ENCODE results near the gene ANKRD24.

ANKRD24 gene

GRCh38 chr19:4227771-4228170 is 45.3 kb downstream of the ANKRD24 start:
- Histone ChIP-seq H3K36me3 (ENCODE audit: control insufficient read depth, low read length) (no peaks in the 10 kb centered on the region), H3K4me1 (ENCODE audit: control insufficient read depth, low read length) (peaks cover 14% of the 10 kb centered on the region), H3K4me3 (ENCODE audit: low read length) (no peak overlapping the region), H3K4me2 (ENCODE audit: low read length) (no peak overlapping the region), H4K20me1 (ENCODE audit: control insufficient read depth, insufficient read depth, low read depth, low read length) (no peaks in the 10 kb centered on the region), H3K27ac (ENCODE audit: low read depth, low read length) (no peak overlapping the region), H3K79me2 (ENCODE audit: control insufficient read depth, low read length) (no peaks in the 10 kb centered on the region), H3K9me2 (replicated peaks; ENCODE audit: control insufficient read depth, low read length) (no peaks in the 10 kb centered on the region), H3K27me3 (ENCODE audit: control insufficient read depth, low read length) (peaks cover 48% of the 10 kb centered on the region), H3F3A (ENCODE audit: control insufficient read depth, insufficient read depth) (no peaks in the 10 kb centered on the region), H3K9me3 (ENCODE audit: control insufficient read depth, insufficient read depth, low read length) (no peaks in the 10 kb centered on the region)
- TF ChIP-seq CTCF (IDR thresholded peaks at IDR 0.05; ENCODE audit: low read depth, low read length, poor library complexity, severe bottlenecking) (no peak), EZH2phosphoT487 (IDR thresholded peaks at IDR 0.05; ENCODE audit: borderline replicate concordance, low read length) (0 out of 2 replicates have a peak, but pooled peaks have one; percentile 2)

GRCh38 chr19:4228765-4229178 is 46.3 kb downstream of the ANKRD24 start:
- peaks cover 11% of the 10 kb centered on the region for H3K4me1 ChIP-seq (ENCODE audit: control insufficient read depth, low read length)
- TF ChIP-seq CTCF (IDR thresholded peaks at IDR 0.05; ENCODE audit: low read depth, low read length, poor library complexity, severe bottlenecking) (no peak), EZH2phosphoT487 (IDR thresholded peaks at IDR 0.05; ENCODE audit: borderline replicate concordance, low read length) (no peak)
- H3K27ac ChIP-seq (ENCODE audit: low read depth, low read length), result no peak overlapping the region
- no peak overlapping the region for H3K4me3 ChIP-seq (ENCODE audit: low read length)
- no peaks in the 10 kb centered on the region for H3K36me3 ChIP-seq (ENCODE audit: control insufficient read depth, low read length)
- no peaks in the 10 kb centered on the region for H4K20me1 ChIP-seq (ENCODE audit: control insufficient read depth, insufficient read depth, low read depth, low read length)
- no peaks in the 10 kb centered on the region for H3K9me2 ChIP-seq (replicated peaks; ENCODE audit: control insufficient read depth, low read length)
- no peaks in the 10 kb centered on the region for H3F3A ChIP-seq (ENCODE audit: control insufficient read depth, insufficient read depth)
- peaks cover 48% of the 10 kb centered on the region for H3K27me3 ChIP-seq (ENCODE audit: control insufficient read depth, low read length)
- no peaks in the 10 kb centered on the region for H3K9me3 ChIP-seq (ENCODE audit: control insufficient read depth, insufficient read depth, low read length)
- H3K4me2 ChIP-seq (ENCODE audit: low read length), result peak overlapping the region; percentile 6; the same call in 1 of the 2 replicates
- H3K79me2 ChIP-seq (ENCODE audit: control insufficient read depth, low read length), result no peaks in the 10 kb centered on the region

GRCh38 chr19:4229179-4229931 is 46.9 kb downstream of the ANKRD24 start, which contains the start of gene EBI3:
Gene EBI3, plus strand, starts transcription at chr19:4229523. Its CDS starts 28 bp downstream, at chr19:4229551.
- H3F3A ChIP-seq (ENCODE audit: control insufficient read depth, insufficient read depth), result no peaks in the 10 kb centered on the region
- no peaks in the 10 kb centered on the region for H4K20me1 ChIP-seq (ENCODE audit: control insufficient read depth, insufficient read depth, low read depth, low read length)
- peak within 1 kb of the TSS; percentile 6; the same call in 1 of the 2 replicates for H3K4me2 ChIP-seq (ENCODE audit: low read length)
- no peaks in the 10 kb centered on the region for H3K9me3 ChIP-seq (ENCODE audit: control insufficient read depth, insufficient read depth, low read length)
- no peak within 1 kb of the TSS for H3K27ac ChIP-seq (ENCODE audit: low read depth, low read length)
- peaks cover 11% of the 10 kb centered on the region for H3K4me1 ChIP-seq (ENCODE audit: control insufficient read depth, low read length)
- H3K27me3 ChIP-seq (ENCODE audit: control insufficient read depth, low read length), result peaks cover 48% of the 10 kb centered on the region
- H3K79me2 ChIP-seq (ENCODE audit: control insufficient read depth, low read length), result no peaks in the 10 kb centered on the region
- no peaks in the 10 kb centered on the region for H3K9me2 ChIP-seq (replicated peaks; ENCODE audit: control insufficient read depth, low read length)
- TF ChIP-seq CTCF (IDR thresholded peaks at IDR 0.05; ENCODE audit: low read depth, low read length, poor library complexity, severe bottlenecking) (no peak), EZH2phosphoT487 (IDR thresholded peaks at IDR 0.05; ENCODE audit: borderline replicate concordance, low read length) (no peak)
- H3K4me3 ChIP-seq (ENCODE audit: low read length), result no peak within 1 kb of the TSS
- H3K36me3 ChIP-seq (ENCODE audit: control insufficient read depth, low read length), result no peaks in the 10 kb centered on the region

Data from DOHH2 (cell line).